ENCODE data around the gene SRRM4. TPM values are rescaled to one million over a fixed set of nuclear protein-coding genes. Genes with fewer than 3 reads are reported as not detected.

The SRRM4 gene
- total and polyA plus RNA-seq, 4 donors: 3.8 to 22.6 (median 13.9) TPM

DNA sequence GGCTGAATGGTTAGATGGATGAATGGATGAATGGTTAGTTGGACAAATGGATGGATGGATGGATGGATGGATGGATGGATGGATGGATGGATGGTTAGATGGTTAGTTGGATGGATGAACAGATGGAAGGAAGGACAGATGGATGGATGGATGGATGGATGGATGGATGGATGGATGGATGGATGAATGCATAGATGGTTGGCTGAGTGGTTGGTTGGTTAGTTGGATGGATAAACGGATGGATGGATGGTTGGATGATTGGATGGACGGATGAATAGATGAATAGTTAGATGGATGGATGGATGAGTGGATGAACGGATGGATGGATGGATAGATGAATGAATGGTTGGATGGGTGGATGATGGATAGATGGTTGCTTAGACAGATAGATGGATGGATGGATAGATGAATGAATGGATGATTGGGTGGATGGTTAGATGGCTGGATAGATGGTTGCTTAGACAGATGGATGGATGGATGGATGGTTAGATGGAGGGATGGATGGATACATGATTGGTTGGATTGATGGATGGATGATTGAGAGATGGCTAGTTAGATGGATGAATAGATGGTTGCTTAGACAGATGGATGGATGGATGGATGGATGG lies 148.6 kb downstream of the SRRM4 start:
- no peak for DNase-seq (ENCODE audit: low read depth in 4 of 6, low spot score in 6 of 6)
- H3K4me1 ChIP-seq (ENCODE audit: control insufficient read depth, insufficient read depth, low read length): no peaks in the 10 kb centered on the region
- H3K27ac ChIP-seq (ENCODE audit: low read depth, low read length): no peak overlapping the region
- H3K4me3 ChIP-seq (ENCODE audit: low read depth, low read length): no peak overlapping the region
- 91% methylated on average over 3 of the region's 3 CpGs for WGBS (ENCODE audit: insufficient coverage)
- H3K36me3 ChIP-seq (ENCODE audit: control insufficient read depth, insufficient read depth, low read length): peaks cover 12% of the 10 kb centered on the region
- peaks cover 8% of the 10 kb centered on the region for H3K9me3 ChIP-seq (ENCODE audit: control insufficient read depth, insufficient read depth, low read length)
- no peaks in the 10 kb centered on the region for H3K27me3 ChIP-seq (ENCODE audit: control insufficient read depth, insufficient read depth, low read length)

DNA sequence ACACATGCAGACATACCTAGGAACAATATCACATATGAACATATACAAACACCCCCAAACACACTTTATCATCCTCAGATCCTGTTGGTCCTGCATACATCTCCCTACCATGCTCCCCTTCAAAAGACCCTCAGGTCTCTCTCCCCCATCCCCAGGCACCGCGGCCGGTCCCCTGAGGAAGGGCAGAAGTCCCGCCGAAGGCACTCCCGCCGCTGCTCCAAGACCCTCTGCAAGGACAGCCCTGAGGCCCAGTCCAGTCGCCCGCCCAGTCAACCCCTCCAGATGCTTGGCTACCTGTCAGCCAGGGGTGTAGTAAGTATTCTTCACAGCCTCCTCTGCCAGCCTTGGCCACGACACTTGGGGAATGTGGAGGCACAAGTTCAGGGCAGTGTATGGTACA lies 149.2 kb downstream of the SRRM4 start:
- H3K9me3 ChIP-seq (ENCODE audit: control insufficient read depth, insufficient read depth, low read length): peaks cover 8% of the 10 kb centered on the region
- no peak for DNase-seq (ENCODE audit: low read depth in 4 of 6, low spot score in 6 of 6)
- 100% methylated on average over 3 of the region's 10 CpGs for whole genome bisulfite sequencing (ENCODE audit: insufficient coverage)
- no peak overlapping the region for H3K27ac ChIP-seq (ENCODE audit: low read depth, low read length)
- H3K27me3 ChIP-seq (ENCODE audit: control insufficient read depth, insufficient read depth, low read length): no peaks in the 10 kb centered on the region
- peaks cover 7% of the 10 kb centered on the region for H3K36me3 ChIP-seq (ENCODE audit: control insufficient read depth, insufficient read depth, low read length)
- no peak overlapping the region for H3K4me3 ChIP-seq (ENCODE audit: low read depth, low read length)
- H3K4me1 ChIP-seq (ENCODE audit: control insufficient read depth, insufficient read depth, low read length): no peaks in the 10 kb centered on the region

- no peak overlapping the region for H3K4me3 ChIP-seq (ENCODE audit: low read depth, low read length)
- no peaks in the 10 kb centered on the region for H3K27me3 ChIP-seq (ENCODE audit: control insufficient read depth, insufficient read depth, low read length)
- no peak overlapping the region for H3K27ac ChIP-seq (ENCODE audit: low read depth, low read length)
- H3K36me3 ChIP-seq (ENCODE audit: control insufficient read depth, insufficient read depth, low read length): peaks cover 4% of the 10 kb centered on the region
- H3K4me1 ChIP-seq (ENCODE audit: control insufficient read depth, insufficient read depth, low read length): no peaks in the 10 kb centered on the region
- DNase-seq (ENCODE audit: low read depth in 4 of 6, low spot score in 6 of 6): no peak
- WGBS (ENCODE audit: insufficient coverage): 93% methylated on average over 3 of the region's 3 CpGs
- H3K9me3 ChIP-seq (ENCODE audit: control insufficient read depth, insufficient read depth, low read length): peaks cover 8% of the 10 kb centered on the region
Observed at GRCh38 chr12:119134284-119135072, 153.1 kb downstream of the SRRM4 start.

GRCh38 chr12:119136811-119137410 lies 155.6 kb downstream of the SRRM4 start:
- WGBS (ENCODE audit: insufficient coverage): no CpG with 5 or more reads among the region's 4 CpGs
- H3K9me3 ChIP-seq (ENCODE audit: control insufficient read depth, insufficient read depth, low read length): peaks cover 8% of the 10 kb centered on the region
- H3K4me1 ChIP-seq (ENCODE audit: control insufficient read depth, insufficient read depth, low read length): no peaks in the 10 kb centered on the region
- no peaks in the 10 kb centered on the region for H3K36me3 ChIP-seq (ENCODE audit: control insufficient read depth, insufficient read depth, low read length)
- no peak overlapping the region for H3K27ac ChIP-seq (ENCODE audit: low read depth, low read length)
- no peak overlapping the region for H3K4me3 ChIP-seq (ENCODE audit: low read depth, low read length)
- no peaks in the 10 kb centered on the region for H3K27me3 ChIP-seq (ENCODE audit: control insufficient read depth, insufficient read depth, low read length)
- DNase-seq (ENCODE audit: low read depth in 4 of 6, low spot score in 6 of 6): peak in 2 of 6 donors; percentile 23 to 87

- Histone ChIP-seq H3K4me3 (ENCODE audit: low read depth, low read length) (no peak overlapping the region), H3K36me3 (ENCODE audit: control insufficient read depth, insufficient read depth, low read length) (no peaks in the 10 kb centered on the region), H3K4me1 (ENCODE audit: control insufficient read depth, insufficient read depth, low read length) (no peaks in the 10 kb centered on the region), H3K27ac (ENCODE audit: low read depth, low read length) (no peak overlapping the region), H3K9me3 (ENCODE audit: control insufficient read depth, insufficient read depth, low read length) (no peaks in the 10 kb centered on the region), H3K27me3 (ENCODE audit: control insufficient read depth, insufficient read depth, low read length) (no peaks in the 10 kb centered on the region)
- DNase-seq (ENCODE audit: low read depth in 4 of 6, low spot score in 6 of 6): no peak
- WGBS (ENCODE audit: insufficient coverage): 78% methylated on average over 2 of the region's 2 CpGs
Observed at GRCh38 chr12:119139448-119139847, 158.1 kb downstream of the SRRM4 start.

GRCh38 chr12:119145367-119145766 lies 164.0 kb downstream of the SRRM4 start:
- WGBS (ENCODE audit: insufficient coverage): 61% methylated on average over 11 of the region's 13 CpGs
- Histone ChIP-seq H3K27ac (ENCODE audit: low read depth, low read length) (no peak overlapping the region), H3K36me3 (ENCODE audit: control insufficient read depth, insufficient read depth, low read length) (peaks cover 5% of the 10 kb centered on the region)

DNA sequence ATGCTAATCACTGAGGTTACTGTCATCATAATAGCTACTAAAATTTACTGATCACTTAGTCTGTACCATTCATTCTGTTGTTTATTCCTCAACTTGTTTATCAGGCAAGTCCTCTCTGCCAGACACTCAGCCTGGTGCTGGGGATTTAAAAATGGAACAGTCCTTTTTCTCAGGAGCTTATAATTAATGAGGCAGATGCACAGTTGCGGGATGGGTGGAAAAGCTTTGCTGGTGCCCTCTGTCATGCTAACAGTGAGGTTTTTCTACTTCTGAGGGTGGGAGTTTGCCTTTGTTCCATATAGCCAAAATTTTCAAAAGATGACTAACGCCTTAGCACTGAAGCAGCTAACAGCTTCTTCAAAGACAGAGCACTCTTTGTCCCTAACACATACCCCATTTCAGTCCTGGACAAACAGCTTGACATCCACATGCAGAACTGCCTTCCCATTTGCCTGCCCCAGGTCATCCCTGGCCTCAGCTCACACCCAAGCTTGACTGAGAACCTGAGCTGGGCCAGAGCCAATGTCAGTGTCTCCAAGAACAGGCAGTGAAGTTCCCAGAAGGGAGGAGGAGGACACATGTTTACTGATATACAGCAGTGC lies 166.6 kb downstream of the SRRM4 start:
- Histone ChIP-seq H3K36me3 (ENCODE audit: control insufficient read depth, insufficient read depth, low read length) (peaks cover 5% of the 10 kb centered on the region), H3K27ac (ENCODE audit: low read depth, low read length) (no peak overlapping the region), H3K4me1 (ENCODE audit: control insufficient read depth, insufficient read depth, low read length) (peaks cover 3% of the 10 kb centered on the region), H3K9me3 (ENCODE audit: control insufficient read depth, insufficient read depth, low read length) (peaks cover 3% of the 10 kb centered on the region), H3K27me3 (ENCODE audit: control insufficient read depth, insufficient read depth, low read length) (no peaks in the 10 kb centered on the region), H3K4me3 (ENCODE audit: low read depth, low read length) (no peak overlapping the region)
- WGBS (ENCODE audit: insufficient coverage): 43% methylated on average over 1 of the region's 2 CpGs
- peak in 1 of 6 donors; percentile 56 for DNase-seq (ENCODE audit: low read depth in 4 of 6, low spot score in 6 of 6)

More at GRCh38 chr12:119145367-119145766, 164.0 kb downstream of the SRRM4 start:
- Histone ChIP-seq H3K27me3 (ENCODE audit: control insufficient read depth, insufficient read depth, low read length) (no peaks in the 10 kb centered on the region), H3K4me1 (ENCODE audit: control insufficient read depth, insufficient read depth, low read length) (peaks cover 3% of the 10 kb centered on the region), H3K4me3 (ENCODE audit: low read depth, low read length) (no peak overlapping the region), H3K9me3 (ENCODE audit: control insufficient read depth, insufficient read depth, low read length) (no peaks in the 10 kb centered on the region)
- DNase-seq (ENCODE audit: low read depth in 4 of 6, low spot score in 6 of 6): no peak

- H3K27ac ChIP-seq (ENCODE audit: low read depth, low read length): no peak overlapping the region
- H3K4me1 ChIP-seq (ENCODE audit: control insufficient read depth, insufficient read depth, low read length): peaks cover 12% of the 10 kb centered on the region
- DNase-seq (ENCODE audit: low read depth in 4 of 6, low spot score in 6 of 6): no peak
- H3K9me3 ChIP-seq (ENCODE audit: control insufficient read depth, insufficient read depth, low read length): peaks cover 3% of the 10 kb centered on the region
- no peaks in the 10 kb centered on the region for H3K27me3 ChIP-seq (ENCODE audit: control insufficient read depth, insufficient read depth, low read length)
- H3K36me3 ChIP-seq (ENCODE audit: control insufficient read depth, insufficient read depth, low read length): peaks cover 14% of the 10 kb centered on the region
- 88% methylated on average over 6 of the region's 7 CpGs for WGBS (ENCODE audit: insufficient coverage)
- no peak overlapping the region for H3K4me3 ChIP-seq (ENCODE audit: low read depth, low read length)
Observed at GRCh38 chr12:119149270-119149669, 167.9 kb downstream of the SRRM4 start.

- DNase-seq (ENCODE audit: low read depth in 4 of 6, low spot score in 6 of 6): no peak
- Histone ChIP-seq H3K36me3 (ENCODE audit: control insufficient read depth, insufficient read depth, low read length) (peaks cover 17% of the 10 kb centered on the region), H3K4me3 (ENCODE audit: low read depth, low read length) (no peak overlapping the region), H3K9me3 (ENCODE audit: control insufficient read depth, insufficient read depth, low read length) (peaks cover 3% of the 10 kb centered on the region), H3K4me1 (ENCODE audit: control insufficient read depth, insufficient read depth, low read length) (peaks cover 12% of the 10 kb centered on the region), H3K27ac (ENCODE audit: low read depth, low read length) (no peak overlapping the region), H3K27me3 (ENCODE audit: control insufficient read depth, insufficient read depth, low read length) (no peaks in the 10 kb centered on the region)
- 100% methylated on average over 1 of the region's 1 CpG for WGBS (ENCODE audit: insufficient coverage)
Observed at GRCh38 chr12:119151445-119152026, 170.2 kb downstream of the SRRM4 start.
